HG02943 (cell line): Measurements from ENCODE around the gene UBE2D3.
"Not testable (repeated sequence)": the region's sequence is repeated elsewhere in the genome, so short reads cannot be mapped to it uniquely, and the experiment has no call there.

Experiments used
- ATAC-seq: cut with Tn5 transposase; IDR thresholded peaks from one replicate; pipeline ENCODE4 v1.9.1; 2021; ENCODE audit warnings: mild to moderate bottlenecking, low read depth, moderate library complexity; ENCODE audit not compliant: unreplicated experiment

Gene UBE2D3

GRCh38 chr4:102826890-102827673 lies at the start of gene UBE2D3:
UBE2D3 (minus strand) TSS chr4:102827551; CDS start chr4:102826508, 1,043 bp downstream.
- ATAC-seq, result peak; percentile 29

- ATAC-seq, result no peak
Observed at GRCh38 chr4:102871772-102872171, 44.4 kb upstream of the UBE2D3 start.

GRCh38 chr4:102869569-102870197 lies 42.3 kb upstream of the UBE2D3 start:
- peak; percentile 39 for ATAC-seq

GRCh38 chr4:102868781-102869568 lies 41.6 kb upstream of the UBE2D3 start, which contains the start of gene CISD2:
CISD2 (plus strand) TSS chr4:102868992; CDS start chr4:102869085, 93 bp downstream.
- peak; percentile 86 for ATAC-seq

GRCh38 chr4:102868153-102868780 lies 40.9 kb upstream of the UBE2D3 start:
- ATAC-seq, result peak; percentile 52

- ATAC-seq, result no peak
Observed at GRCh38 chr4:102867278-102868152, 40.2 kb upstream of the UBE2D3 start.

- not testable (repeated sequence) for ATAC-seq
Observed at GRCh38 chr4:102865327-102865726, 38.0 kb upstream of the UBE2D3 start.

GRCh38 chr4:102862747-102863146 lies 35.4 kb upstream of the UBE2D3 start:
- ATAC-seq, result no peak

- ATAC-seq, result no peak
Observed at GRCh38 chr4:102862016-102862415, 34.7 kb upstream of the UBE2D3 start.

DNA sequence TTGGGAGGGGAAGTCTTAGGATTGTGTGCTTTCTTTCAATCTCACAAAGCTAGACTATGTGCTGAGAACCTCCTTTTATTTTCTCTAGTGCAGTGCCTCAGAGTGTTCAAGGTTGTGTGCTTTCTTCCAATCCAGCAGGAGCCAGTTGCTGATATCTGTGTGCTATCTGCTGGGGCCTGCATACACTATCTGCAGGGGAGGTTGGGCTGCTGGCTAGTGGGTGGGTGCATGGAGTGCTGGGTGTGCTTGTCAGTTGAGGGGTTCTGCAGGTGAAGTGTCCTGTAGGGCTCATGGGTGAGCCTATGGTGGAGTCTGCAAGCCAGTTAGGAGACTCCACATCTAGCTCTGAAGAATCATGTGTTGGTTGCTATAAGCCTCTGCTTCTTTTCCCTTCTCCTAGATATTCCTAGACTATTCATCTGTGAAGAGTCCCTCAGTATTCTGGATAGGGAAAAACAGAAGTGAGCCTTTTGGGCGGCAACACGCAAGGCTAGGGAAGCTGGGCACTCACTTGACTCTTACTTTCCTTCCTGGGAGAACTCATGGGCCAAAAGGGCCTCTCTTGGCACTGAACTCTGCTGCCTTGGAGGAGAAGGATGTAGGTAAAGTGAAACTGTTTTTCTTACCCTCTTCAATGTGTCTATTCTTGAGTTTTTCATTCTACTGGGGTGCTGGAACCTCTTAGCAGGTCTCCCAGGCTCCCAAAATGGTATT lies 33.4 kb upstream of the UBE2D3 start:
- no peak for ATAC-seq

- ATAC-seq, result no peak
Observed at GRCh38 chr4:102858828-102859464, 31.6 kb upstream of the UBE2D3 start.

DNA sequence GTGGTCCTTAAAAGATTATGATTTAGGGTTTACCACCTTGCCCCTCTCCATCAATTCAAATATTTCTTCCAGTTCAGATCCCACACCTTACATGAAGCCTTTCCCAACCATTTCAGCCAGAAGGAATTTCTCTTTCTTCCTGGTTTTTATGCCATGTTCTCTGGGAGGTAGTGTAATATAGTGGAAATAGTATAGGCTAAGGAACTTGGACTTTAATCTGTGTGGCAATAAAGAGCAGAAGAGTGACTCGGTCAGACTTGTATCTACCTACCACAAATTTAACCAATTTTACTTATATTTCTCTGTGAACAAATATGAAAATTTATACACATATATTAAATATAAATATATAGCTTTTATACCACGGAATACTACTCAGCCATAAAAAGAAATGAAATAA lies 23.0 kb upstream of the UBE2D3 start:
- ATAC-seq, result no peak

- ATAC-seq, result no peak
Observed at GRCh38 chr4:102849579-102850104, 22.3 kb upstream of the UBE2D3 start.

GRCh38 chr4:102847687-102848086 lies 20.3 kb upstream of the UBE2D3 start:
- ATAC-seq, result no peak

DNA sequence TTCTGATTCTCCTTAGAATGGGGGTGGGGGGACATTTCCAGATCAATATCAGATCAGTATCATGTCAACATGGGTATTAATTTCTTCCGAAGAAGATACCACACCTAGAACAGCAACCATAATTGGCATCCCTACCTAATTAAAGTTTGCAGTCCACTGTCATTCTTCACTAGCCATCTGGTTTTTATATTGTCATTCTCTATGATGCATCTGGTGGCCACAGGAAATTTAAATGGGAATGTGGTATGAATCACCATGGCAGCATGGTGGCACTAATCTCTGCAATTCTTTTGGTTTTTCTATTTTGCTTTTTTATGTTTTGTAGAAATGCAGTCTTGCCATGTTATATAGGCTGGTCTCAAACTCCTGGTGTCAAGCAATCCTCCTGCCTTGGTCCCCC lies 16.6 kb upstream of the UBE2D3 start:
- no peak for ATAC-seq

- ATAC-seq, result no peak
Observed at GRCh38 chr4:102843273-102843672, 15.9 kb upstream of the UBE2D3 start.

DNA sequence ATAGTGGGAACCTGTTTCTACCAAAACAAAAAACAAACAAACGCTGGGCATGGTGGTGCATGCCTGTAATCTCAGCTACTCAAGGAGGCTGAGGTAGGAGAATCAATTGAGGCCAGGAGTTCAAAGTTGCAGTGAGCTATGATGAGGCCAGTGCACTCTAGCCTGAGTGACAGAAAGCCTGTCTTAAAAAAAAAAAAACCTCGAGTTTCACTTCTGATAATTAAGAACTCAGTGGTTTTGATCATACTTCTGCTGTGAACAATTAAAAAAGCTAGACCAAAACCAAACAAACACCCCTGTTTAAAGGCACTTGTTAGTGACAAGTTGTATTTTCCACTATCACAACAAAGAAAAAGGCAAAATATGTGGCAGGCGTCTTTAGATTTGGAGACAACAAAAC lies 15.0 kb upstream of the UBE2D3 start:
- ATAC-seq, result no peak

GRCh38 chr4:102836596-102836995 lies 9.2 kb upstream of the UBE2D3 start:
- no peak for ATAC-seq
